Heart right ventricle (tissue), 16 donors: ENCODE measurements around the gene LRRC26. TPM values are rescaled to one million over a fixed set of nuclear protein-coding genes. Genes with fewer than 3 reads are reported as not detected.

Experiments
- ATAC-seq, 8 donors: fragments of 200-7000 bp; cut with Tn5 transposase; one replicate each; pipeline ENCODE4 v1.9.1; 2020; ENCODE audit warnings: mild to moderate bottlenecking in 8 of 8, moderate library complexity in 8 of 8, moderate number of reproducible peaks in 1 of 8
- DNase-seq, 2 donors: peaks; one replicate each; pipeline ENCODE4 v3.0.0-alpha.2; 2020
- H3K27ac ChIP-seq, 10 donors: fragments of 200-600 bp; sonication (generic) in 2 of 10; one replicate each; pipeline versions ENCODE4 v1.5.0 to v1.8.0; 2020 to 2022; ENCODE audit warnings: mild to moderate bottlenecking in 3 of 10
- H3K27me3 ChIP-seq, 7 donors: fragments of 200-600 bp; one replicate each; pipeline ENCODE4 v1.8.0; 2021 to 2022; ENCODE audit warnings: mild to moderate bottlenecking in 2 of 7
- H3K36me3 ChIP-seq, 9 donors: fragments of 200-600 bp; sonication (generic) in 1 of 9; one replicate each; pipeline versions ENCODE4 v1.5.0 to v1.8.0; 2020 to 2022; ENCODE audit warnings: mild to moderate bottlenecking in 2 of 9
- H3K4me1 ChIP-seq, 9 donors: fragments of 200-600 bp; sonication (generic) in 1 of 9; one replicate each; pipeline versions ENCODE4 v1.5.0 to v1.8.0; 2020 to 2022; ENCODE audit warnings: mild to moderate bottlenecking in 4 of 9
- H3K4me3 ChIP-seq, 10 donors: fragments of 200-600 bp; sonication (generic) in 2 of 10; one replicate each; pipeline versions ENCODE4 v1.5.0 to v1.8.0; 2020 to 2022; ENCODE audit warnings: mild to moderate bottlenecking in 7 of 10, moderate library complexity in 2 of 10
- H3K9me3 ChIP-seq, 11 donors: fragments of 200-600 bp in 10 of 11; sonication (generic) in 2 of 11; one replicate each; pipeline versions ENCODE4 v1.5.0 to v1.8.0; 2013 to 2022; ENCODE audit warnings: mild to moderate bottlenecking in 2 of 11, control low read depth in 1 of 11, moderate library complexity in 1 of 11
- WGBS, 2 donors: extraction: QIAGEN DNeasy Blood & Tissue Kit; methylation state at CpG; one replicate each; pipeline ENCODE4 v1.1.7; 2013; ENCODE audit warnings: inconsistent platforms in 1 of 2; 5-methylcytosine and 5-hydroxymethylcytosine counted together
- intact Hi-C, 10 donors: fragments of 100-400 bp; cut with DNase I; formaldehyde crosslinking; loops; one replicate each; pipeline versions ENCODE4 v1.11.1 to v1.14.2; 2022
- polyA plus RNA-seq, 2 donors: library from polyadenylated mRNA; stranded (reverse); fragments of 200-250 nt; gene quantifications; one replicate each; pipeline ENCODE4 v1.2.3, GENCODE V29; 2013
- total RNA-seq, 10 donors: library from RNA; stranded (reverse); fragmentation: NEBNext Ultra II Directional in 3 of 10; extraction: Animal tissue kit (Norgen Biotek cat#: 25700) in 3 of 10; gene quantifications; one replicate each; pipeline versions ENCODE4 v1.2.1 to v1.2.4, GENCODE V29; 2021 to 2023
- TF ChIP-seq, protein P1 (sequence below), 9 donors: fragments of 200-600 bp; sonication (generic) in 2 of 9; IDR thresholded peaks; one replicate each; pipeline versions ENCODE4 v1.5.0 to v1.8.0; 2021 to 2022; ENCODE audit warnings: antibody characterized with exemption in 9 of 9, mild to moderate bottlenecking in 5 of 9, moderate library complexity in 1 of 9
- donor health status: Arrhythmogenic right ventricular cardiomyopathy.
- donor health status: ischemic (EF 13 %, LVEDD 7.1; RV severe dilation, severe dysfunction).
- donor health status: healthy with polysubstance abuse.
- donor health status: DM: no; HTN: yes; CAD: no.
- donor health status: DM: no; HTN: no; CAD: no.
- donor health status: ischemic (EF 25% LVEDD 6.9; RV normal size, moderate dysfunction).
- donor health status: ischemic (EF 25% LVEDD 5.7; RV mildly dilated, moderate dysfunction).
- donor health status: healthy.
- donor health status: DM: yes; HTN: yes; CAD: no.
- donor health status: Ischemic cardiomyopathy.
- donor health status: ischemic (EF 35%, LVEDD 5.7; RV mildly dilated, moderate dysfunction).
- donor health status: nonischemic (EF 11% LVEDD 7.7; RV severe dilation, severe dysfunction).
- donor health status: DM: yes; HTN: yes; CAD: no.
- donor health status: PGD.
- donor health status: ischemic (EF 29% LVEDD 5.4; RV normal size, mild dysfunction).
- donor health status: nonischemic (EF 23%, LVEDD 6.1; RV moderate dilation, normal function).

The LRRC26 gene
- total and polyA plus RNA-seq, 12 donors: not detected

DNA sequence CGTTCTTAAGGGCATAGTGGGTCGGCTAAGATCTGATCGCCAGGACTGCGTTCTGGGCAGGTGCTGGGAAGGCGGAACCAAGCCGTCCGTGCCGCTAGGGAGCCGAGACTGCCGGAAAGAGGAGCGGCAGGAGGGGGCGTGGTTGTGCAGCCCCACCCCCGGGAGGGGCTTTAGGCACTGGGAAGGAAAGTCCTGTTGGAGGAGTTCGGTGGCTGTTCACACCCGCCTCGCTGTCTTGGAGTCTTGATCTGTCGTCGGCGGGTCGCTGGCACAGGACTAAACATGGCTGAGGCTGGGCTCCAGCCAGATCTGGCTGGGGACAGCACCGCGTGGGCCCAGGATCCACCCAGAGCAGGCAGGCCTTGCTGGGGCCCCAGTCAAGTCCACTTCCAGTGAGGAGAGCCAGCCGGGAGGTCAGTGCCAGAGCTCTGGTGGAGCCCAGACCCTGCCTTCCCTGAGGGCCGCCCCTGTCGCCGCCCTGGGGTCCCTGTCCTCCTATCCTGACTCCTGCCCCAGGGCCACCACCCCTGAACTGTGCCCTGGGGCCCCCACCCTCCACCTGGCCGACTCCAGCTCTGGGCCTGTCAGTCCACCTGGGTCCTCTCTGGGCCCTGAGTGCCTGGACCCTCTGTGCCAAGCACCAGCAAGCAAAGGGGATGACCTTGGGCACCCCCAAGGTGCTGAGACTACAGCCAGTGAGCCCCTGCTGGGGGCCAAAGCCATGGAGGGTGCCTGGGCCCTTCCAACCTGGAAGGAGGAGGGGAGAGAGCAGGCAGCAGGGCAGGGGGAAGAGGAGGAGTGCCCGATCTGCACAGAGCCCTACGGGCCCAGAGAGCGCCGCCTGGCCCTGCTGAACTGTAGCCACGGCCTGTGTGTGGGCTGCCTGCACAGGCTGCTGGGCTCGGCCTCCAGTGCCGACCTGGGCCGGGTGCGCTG, 47.7 kb upstream of the LRRC26 start:
- H3K27me3 ChIP-seq: peaks cover 0 to 5% (median 0%) of the 10 kb centered on the region in 7 donors
- DNase-seq: peak; percentile 66 to 73
- 55 to 64% methylated on average over 33 to 36 of the region's 36 CpGs for whole genome bisulfite sequencing, 2 donors
- peak overlapping the region in 9 of 10 donors; percentile 1 to 47 (median 38) for H3K4me3 ChIP-seq
- no peaks in the 10 kb centered on the region for H3K9me3 ChIP-seq
- ATAC-seq: peak; percentile 26 to 73 (median 59)
- TF ChIP-seq, protein P1, sequence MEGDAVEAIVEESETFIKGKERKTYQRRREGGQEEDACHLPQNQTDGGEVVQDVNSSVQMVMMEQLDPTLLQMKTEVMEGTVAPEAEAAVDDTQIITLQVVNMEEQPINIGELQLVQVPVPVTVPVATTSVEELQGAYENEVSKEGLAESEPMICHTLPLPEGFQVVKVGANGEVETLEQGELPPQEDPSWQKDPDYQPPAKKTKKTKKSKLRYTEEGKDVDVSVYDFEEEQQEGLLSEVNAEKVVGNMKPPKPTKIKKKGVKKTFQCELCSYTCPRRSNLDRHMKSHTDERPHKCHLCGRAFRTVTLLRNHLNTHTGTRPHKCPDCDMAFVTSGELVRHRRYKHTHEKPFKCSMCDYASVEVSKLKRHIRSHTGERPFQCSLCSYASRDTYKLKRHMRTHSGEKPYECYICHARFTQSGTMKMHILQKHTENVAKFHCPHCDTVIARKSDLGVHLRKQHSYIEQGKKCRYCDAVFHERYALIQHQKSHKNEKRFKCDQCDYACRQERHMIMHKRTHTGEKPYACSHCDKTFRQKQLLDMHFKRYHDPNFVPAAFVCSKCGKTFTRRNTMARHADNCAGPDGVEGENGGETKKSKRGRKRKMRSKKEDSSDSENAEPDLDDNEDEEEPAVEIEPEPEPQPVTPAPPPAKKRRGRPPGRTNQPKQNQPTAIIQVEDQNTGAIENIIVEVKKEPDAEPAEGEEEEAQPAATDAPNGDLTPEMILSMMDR (IDR thresholded peaks at IDR 0.05): peak in 1 of 9 donors; percentile 12
- H3K36me3 ChIP-seq: peaks cover 0 to 31% (median 0%) of the 10 kb centered on the region in 9 donors
- peaks cover 12 to 41% (median 24%) of the 10 kb centered on the region in 9 donors for H3K4me1 ChIP-seq
- intact Hi-C loops: no loop called here
- peak overlapping the region in 8 of 10 donors; percentile 38 to 83 (median 66) for H3K27ac ChIP-seq

DNA sequence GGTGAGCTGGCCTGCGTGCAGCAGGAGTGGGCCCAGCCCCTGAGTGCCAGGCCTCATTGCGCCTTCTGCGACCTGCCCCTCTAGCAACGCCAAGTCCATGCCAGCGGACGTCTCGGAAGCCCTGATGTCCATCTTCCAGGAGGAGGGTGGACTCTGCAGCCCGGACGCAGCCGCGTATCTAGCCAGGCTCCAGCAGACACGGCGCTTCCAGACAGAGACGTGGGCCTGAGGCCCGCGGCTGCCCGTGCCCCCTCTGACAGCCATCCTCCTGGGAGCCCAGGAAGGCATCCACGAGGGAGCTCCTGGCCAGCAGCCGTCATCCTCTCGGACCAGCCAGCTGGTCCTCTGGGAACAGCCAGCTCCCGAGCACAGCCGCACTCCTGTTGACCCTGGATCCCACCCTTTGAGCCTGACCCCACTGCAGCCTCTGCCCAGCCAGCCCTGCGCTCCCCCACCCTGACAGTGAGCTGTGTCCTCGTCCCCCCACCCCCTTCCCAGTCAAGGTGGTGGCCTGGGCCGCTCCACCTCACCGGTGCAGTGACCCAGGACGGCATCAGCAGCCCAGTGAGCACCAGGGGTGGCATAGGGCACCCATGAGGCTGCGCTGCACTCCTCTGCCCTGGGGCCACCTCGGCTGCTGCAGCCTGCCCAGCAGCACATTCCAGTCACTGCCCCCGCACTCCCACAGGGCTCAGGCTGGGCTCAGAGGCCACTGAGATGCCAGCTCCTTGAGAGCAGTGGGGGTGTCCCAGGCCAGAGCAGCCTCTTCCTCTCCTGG, 46.5 kb upstream of the LRRC26 start:
- intact Hi-C loops: no loop called here
- H3K27me3 ChIP-seq: peaks cover 0 to under 1% (median 0%) of the 10 kb centered on the region in 7 donors
- no peak overlapping the region for H3K27ac ChIP-seq
- ATAC-seq: no peak
- peak overlapping the region in 1 of 10 donors; percentile 47 for H3K4me3 ChIP-seq
- peaks cover 10 to 35% (median 19%) of the 10 kb centered on the region in 9 donors for H3K4me1 ChIP-seq
- TF ChIP-seq, protein P1 (IDR thresholded peaks at IDR 0.05): no peak
- DNase-seq: no peak
- peaks cover 0 to 31% (median 0%) of the 10 kb centered on the region in 9 donors for H3K36me3 ChIP-seq
- H3K9me3 ChIP-seq: no peaks in the 10 kb centered on the region
- WGBS, 2 donors: 91 to 97% methylated on average over 30 of the region's 30 CpGs

DNA sequence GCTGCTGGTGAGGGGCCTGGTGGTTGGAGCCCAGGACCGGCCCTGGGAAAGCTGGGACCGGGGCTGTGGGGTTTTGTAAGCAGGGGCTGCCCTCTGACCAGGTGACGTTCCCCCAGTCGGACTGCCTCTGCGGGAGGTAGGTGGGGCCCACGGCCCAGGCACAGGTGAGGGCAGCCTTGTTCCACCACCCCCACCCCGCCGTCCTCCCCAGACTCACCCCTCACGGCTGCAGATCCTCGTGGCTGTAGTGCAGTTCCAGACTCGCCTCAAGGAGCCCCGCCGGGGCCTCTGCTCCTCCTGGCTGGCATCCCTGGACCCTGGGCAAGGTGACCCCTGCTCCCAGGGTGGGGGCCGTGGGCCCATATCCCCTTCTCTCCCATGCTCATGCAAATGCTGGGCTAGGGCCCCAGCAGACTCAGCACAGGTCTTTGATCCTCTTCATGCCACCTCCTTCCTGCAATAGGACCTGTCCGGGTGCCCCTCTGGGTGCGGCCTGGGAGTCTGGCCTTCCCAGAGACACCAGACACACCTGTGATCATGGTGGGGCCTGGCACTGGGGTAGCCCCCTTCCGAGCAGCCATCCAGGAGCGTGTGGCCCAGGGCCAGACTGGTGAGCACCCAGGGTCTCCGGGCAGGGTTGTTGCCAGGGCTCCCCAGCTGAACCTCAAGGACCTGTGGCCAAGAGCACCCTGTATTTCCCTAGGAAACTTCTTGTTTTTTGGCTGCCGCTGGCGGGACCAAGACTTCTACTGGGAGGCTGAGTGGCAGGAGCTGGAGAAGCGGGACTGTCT, 45.5 kb upstream of the LRRC26 start:
- no peak overlapping the region for H3K4me3 ChIP-seq
- H3K27ac ChIP-seq: no peak overlapping the region
- TF ChIP-seq, protein P1 (IDR thresholded peaks at IDR 0.05): no peak
- DNase-seq (no peak), ATAC-seq (no peak)
- H3K4me1 ChIP-seq: peaks cover 10 to 28% (median 19%) of the 10 kb centered on the region in 9 donors
- intact Hi-C loops: no loop called here
- peaks cover 0 to 35% (median 0%) of the 10 kb centered on the region in 9 donors for H3K36me3 ChIP-seq
- H3K9me3 ChIP-seq: no peaks in the 10 kb centered on the region
- H3K27me3 ChIP-seq: no peaks in the 10 kb centered on the region
- WGBS, 2 donors: 94 to 97% methylated on average over 22 of the region's 22 CpGs
